H1 (cell line): ENCODE data around the gene ARHGAP21. TPM values are rescaled to one million over a fixed set of nuclear protein-coding genes. Genes with fewer than 3 reads are reported as not detected.

Source experiments
- CHD7 ChIP-seq: fragments of 300-600 bp; sonication (generic); IDR thresholded peaks from 2 replicates; pipeline ENCODE4 v1.7.1; 2012; ENCODE audit warnings: low read length, moderate library complexity, mild to moderate bottlenecking, inconsistent platforms; ENCODE audit not compliant: insufficient replicate concordance
- RXRA ChIP-seq: IDR thresholded peaks from 2 replicates; pipeline ENCODE4 v1.6.1; 2011; ENCODE audit warnings: low read depth, mild to moderate bottlenecking, low read length, moderate library complexity; ENCODE audit not compliant: insufficient read depth
- USF2 ChIP-seq: IDR thresholded peaks from 2 replicates; pipeline ENCODE4 v1.6.1; 2011; ENCODE audit warnings: low read length, improper control_type of control experiment
- polyA plus RNA-seq, 7 experiments: library from polyadenylated mRNA; depleted of rRNA in 3 of 7; stranded (reverse) in 5 of 7; unstranded in 2 of 7; fragments of >200 nt in 5 of 7; fragments of 200-250 nt in 2 of 7; gene quantifications; 1 replicate in 5 of 7; 2 replicates in 1 of 7; 4 replicates in 1 of 7; pipeline versions ENCODE4 v1.2.1 to v1.2.3, GENCODE V29; 2011 to 2013; ENCODE audit warnings: missing spikeins in 2 of 7, mixed read lengths in 2 of 7
- total RNA-seq: library from RNA; stranded (reverse); fragmentation: NEBNext Ultra II Directional; extraction: Animal tissue kit (Norgen Biotek cat#: 25700); gene quantifications from 2 replicates; pipeline ENCODE4 v1.2.1, GENCODE V29; 2021

ARHGAP21 gene
- total and polyA plus RNA-seq, 2 of the 8 experiments (the other 6 are each of a cell fraction or from before 2014, with no cell fraction given) = 14.4 to 35.3 TPM

- no peak for TF ChIP-seq CHD7
- TF ChIP-seq USF2 = no peak
- no peak for TF ChIP-seq RXRA
Measured at GRCh38 chr10:24536636-24537035, 187.1 kb downstream of the ARHGAP21 start (continued).
